CD8-positive, alpha-beta memory T cell (primary cell): ENCODE measurements around the gene KCNN3. TPM values are rescaled to one million over a fixed set of nuclear protein-coding genes. Genes with fewer than 3 reads are reported as not detected.

ENCODE experiments used
- CTCF ChIA-PET: fragments of 350-600 bp; sonication (Branson Sonifier 250); formaldehyde crosslinking; loops from one replicate; lab custom pipeline; 2021; ENCODE audit warnings: antibody characterized with exemption; lab: Charles Lee
- POLR2A ChIA-PET: fragments of 350-600 bp; sonication (Branson Sonifier 250); formaldehyde crosslinking; loops from one replicate; lab custom pipeline; 2021; ENCODE audit warnings: antibody characterized with exemption; lab: Charles Lee
- DNase-seq, 5 donors: peaks; one replicate each; pipeline versions ENCODE4 v3.0.0 to v3.0.0-alpha.2; 2020 to 2022; ENCODE audit warnings: mixed read lengths in 1 of 5
- H3K27ac ChIP-seq: one replicate; pipeline ENCODE4 v1.7.0; 2013; ENCODE audit warnings: low read depth, mild to moderate bottlenecking, low read length, moderate library complexity
- H3K27me3 ChIP-seq: 2 replicates; pipeline ENCODE4 v1.7.0; 2013; ENCODE audit warnings: low read length, mild to moderate bottlenecking; ENCODE audit not compliant: insufficient read depth, poor library complexity, severe bottlenecking
- H3K36me3 ChIP-seq: 2 replicates; pipeline ENCODE4 v1.7.0; 2013; ENCODE audit warnings: mild to moderate bottlenecking, low read length, moderate library complexity; ENCODE audit not compliant: insufficient read depth
- H3K4me1 ChIP-seq: 2 replicates; pipeline ENCODE4 v1.7.0; 2013; ENCODE audit warnings: mild to moderate bottlenecking, low read length, moderate library complexity; ENCODE audit not compliant: insufficient read depth
- H3K4me3 ChIP-seq: 2 replicates; pipeline ENCODE4 v1.7.0; 2013; ENCODE audit warnings: mild to moderate bottlenecking, low read length
- H3K9me3 ChIP-seq: 2 replicates; pipeline ENCODE4 v1.7.0; 2013; ENCODE audit warnings: mild to moderate bottlenecking, low read length
- H3K27ac Mint-ChIP-seq, 8 donors: one replicate each; pipeline ENCODE4 v1.8.0; 2020 to 2021; ENCODE audit warnings: mixed read lengths in 8 of 8, mild to moderate bottlenecking in 6 of 8, inconsistent platforms in 3 of 8, moderate library complexity in 3 of 8
- H3K27me3 Mint-ChIP-seq, 2 donors: one replicate each; pipeline ENCODE4 v1.8.0; 2020 to 2021; ENCODE audit warnings: mixed read lengths in 2 of 2, mild to moderate bottlenecking in 1 of 2, moderate library complexity in 1 of 2
- H3K36me3 Mint-ChIP-seq, 3 donors: one replicate each; pipeline ENCODE4 v1.8.0; 2020 to 2021; ENCODE audit warnings: mixed read lengths in 3 of 3, inconsistent platforms in 1 of 3, mild to moderate bottlenecking in 1 of 3
- H3K4me1 Mint-ChIP-seq, 3 donors: one replicate each; pipeline ENCODE4 v1.8.0; 2020 to 2021; ENCODE audit warnings: mixed read lengths in 3 of 3, inconsistent platforms in 1 of 3, mild to moderate bottlenecking in 1 of 3
- H3K4me3 Mint-ChIP-seq, 7 donors: one replicate each; pipeline ENCODE4 v1.8.0; 2020 to 2021; ENCODE audit warnings: mixed read lengths in 7 of 7, mild to moderate bottlenecking in 6 of 7, moderate library complexity in 4 of 7, inconsistent platforms in 2 of 7
- H3K9me3 Mint-ChIP-seq, 5 donors: one replicate each; pipeline ENCODE4 v1.8.0; 2020 to 2022; ENCODE audit warnings: mixed read lengths in 5 of 5, mild to moderate bottlenecking in 3 of 5, moderate library complexity in 2 of 5, inconsistent platforms in 1 of 5
- polyA plus RNA-seq: library from polyadenylated mRNA; unstranded; fragments of 300-500 nt; fragmentation: Illumina TruSeq; gene quantifications from one replicate; pipeline ENCODE4 v1.2.3, GENCODE V29; 2021
- total RNA-seq, 2 experiments: library from RNA; stranded (reverse); gene quantifications; one replicate each; pipeline ENCODE4 v1.2.3, GENCODE V29; 2021

Gene KCNN3
- total and polyA plus RNA-seq, 3 experiments from 2014 or later = 0.18 to 0.22 TPM; not detected in 1

DNA sequence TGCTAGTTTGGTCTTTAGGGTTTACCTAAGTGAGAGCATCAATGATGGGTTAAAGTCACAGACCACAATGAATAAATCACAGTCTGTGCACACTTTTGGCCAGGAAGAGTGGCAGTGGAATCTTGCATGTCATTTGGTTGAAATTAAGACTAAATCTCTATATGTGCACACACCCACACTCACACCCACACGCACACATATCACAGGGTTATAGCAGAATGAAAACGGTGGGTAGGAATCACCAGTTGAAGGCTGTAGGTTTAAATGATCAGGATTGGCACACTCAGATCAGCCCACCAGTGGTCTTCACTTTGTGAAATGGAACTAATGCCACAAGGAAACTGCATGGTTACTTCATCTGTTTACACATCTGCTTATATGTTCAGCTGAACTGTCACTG lies 164.5 kb downstream of the KCNN3 start:
- H3K4me1 ChIP-seq = no peaks in the 10 kb centered on the region
- Mint-ChIP-seq H3K9me3 (no peaks in the 10 kb centered on the region), H3K36me3 (no peaks in the 10 kb centered on the region), H3K27ac (no peak overlapping the region), H3K4me1 (no peaks in the 10 kb centered on the region), H3K4me3 (no peak overlapping the region), H3K27me3 (peaks cover 6 to 25% of the 10 kb centered on the region in 2 donors)
- H3K36me3 ChIP-seq = no peaks in the 10 kb centered on the region
- no peak overlapping the region for H3K4me3 ChIP-seq
- H3K27me3 ChIP-seq = no peaks in the 10 kb centered on the region
- CTCF ChIA-PET = no interaction called here
- POLR2A ChIA-PET = no interaction called here
- H3K27ac ChIP-seq = no peak overlapping the region
- no peak for DNase-seq
- H3K9me3 ChIP-seq = no peaks in the 10 kb centered on the region

DNA sequence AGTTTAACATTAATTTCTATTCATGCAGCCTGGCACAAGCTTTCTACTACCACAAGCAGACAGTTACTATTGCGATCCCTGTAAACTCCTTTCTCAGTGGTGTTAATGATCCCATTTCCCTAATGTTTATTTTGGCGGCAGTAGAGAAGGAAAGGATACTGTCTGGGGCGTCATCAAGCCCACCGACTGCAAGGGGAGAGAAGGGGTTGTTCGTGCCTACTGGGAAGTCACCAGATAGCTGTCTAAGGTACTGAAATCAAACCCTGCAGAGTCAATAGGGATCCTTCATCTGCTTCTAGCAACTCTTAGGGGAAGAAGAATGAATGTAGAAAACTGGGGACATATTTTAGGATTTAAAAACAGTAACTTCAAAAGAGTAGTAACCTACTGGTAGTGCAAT lies 166.9 kb downstream of the KCNN3 start:
- Mint-ChIP-seq H3K27me3 (peaks cover 2 to 25% of the 10 kb centered on the region in 2 donors), H3K4me1 (no peaks in the 10 kb centered on the region), H3K9me3 (no peaks in the 10 kb centered on the region), H3K36me3 (no peaks in the 10 kb centered on the region), H3K27ac (no peak overlapping the region), H3K4me3 (no peak overlapping the region)
- no peaks in the 10 kb centered on the region for H3K36me3 ChIP-seq
- DNase-seq = no peak
- no peak overlapping the region for H3K4me3 ChIP-seq
- POLR2A ChIA-PET = no interaction called here
- H3K27ac ChIP-seq = no peak overlapping the region
- H3K9me3 ChIP-seq = no peaks in the 10 kb centered on the region
- H3K27me3 ChIP-seq = no peaks in the 10 kb centered on the region
- no peaks in the 10 kb centered on the region for H3K4me1 ChIP-seq
- CTCF ChIA-PET = no interaction called here

DNA sequence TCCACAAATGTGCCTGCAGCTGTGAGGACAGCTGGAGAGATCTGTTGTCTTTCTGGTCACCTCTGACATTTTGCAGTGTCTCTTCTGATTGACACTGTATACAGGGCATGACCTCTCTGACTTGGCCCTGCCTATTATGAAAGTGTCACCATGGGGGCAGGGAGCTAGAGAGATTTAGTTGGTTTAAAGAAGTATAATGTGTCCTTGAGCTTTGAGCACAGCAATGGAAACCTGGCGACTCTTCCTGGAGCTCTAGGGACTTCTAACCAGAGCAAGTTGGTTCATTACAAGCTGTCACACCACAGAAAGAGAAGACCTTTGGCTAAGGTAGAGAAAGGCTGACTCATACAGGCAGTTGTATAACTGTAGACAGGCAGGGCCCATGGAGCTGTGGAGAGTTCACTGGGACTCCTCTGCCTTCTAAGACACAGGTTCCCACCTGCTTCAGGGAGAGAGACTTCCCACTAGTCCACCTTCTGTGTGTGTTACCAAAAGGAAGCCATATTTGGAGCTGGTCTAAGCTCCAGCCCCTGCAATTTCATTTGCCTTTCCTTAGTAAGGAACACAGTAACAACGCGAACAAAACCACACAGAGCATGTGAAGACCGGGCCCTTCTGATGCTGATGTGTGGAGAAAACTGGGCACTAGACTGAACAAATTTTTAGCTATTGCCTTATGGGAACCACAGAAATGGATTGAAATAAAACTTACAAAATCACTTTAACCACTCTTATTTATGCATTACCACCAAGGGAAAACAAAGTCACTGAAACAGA lies 171.6 kb downstream of the KCNN3 start:
- no peaks in the 10 kb centered on the region for H3K36me3 Mint-ChIP-seq
- Histone ChIP-seq H3K4me3 (no peak overlapping the region), H3K9me3 (no peaks in the 10 kb centered on the region), H3K4me1 (no peaks in the 10 kb centered on the region), H3K27me3 (no peaks in the 10 kb centered on the region), H3K36me3 (no peaks in the 10 kb centered on the region), H3K27ac (no peak overlapping the region)
- POLR2A ChIA-PET = no interaction called here
- no peak overlapping the region for H3K27ac Mint-ChIP-seq
- peaks cover 12 to 37% of the 10 kb centered on the region in 2 donors for H3K27me3 Mint-ChIP-seq
- DNase-seq = no peak
- no peaks in the 10 kb centered on the region for H3K9me3 Mint-ChIP-seq
- CTCF ChIA-PET = no interaction called here
- no peak overlapping the region for H3K4me3 Mint-ChIP-seq
- H3K4me1 Mint-ChIP-seq = no peaks in the 10 kb centered on the region

DNA sequence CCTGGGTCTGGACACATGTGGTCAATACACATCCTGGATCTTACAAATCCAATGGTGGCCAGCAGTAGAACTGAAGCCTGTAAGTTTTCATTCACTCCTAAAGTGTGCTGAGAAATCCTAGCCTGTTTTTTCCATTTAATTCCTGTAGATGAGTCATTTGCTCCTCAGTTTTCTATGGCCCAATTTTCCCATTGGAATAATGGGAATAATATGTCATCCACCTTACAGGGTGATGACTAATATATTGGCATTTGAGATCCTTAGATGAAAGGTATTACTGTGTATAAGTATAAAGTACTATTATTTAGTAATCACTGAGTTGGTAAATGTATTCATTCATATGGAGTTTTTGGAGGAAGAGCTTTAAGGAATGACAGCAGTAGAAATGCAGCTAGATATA lies 172.4 kb downstream of the KCNN3 start:
- H3K36me3 ChIP-seq = no peaks in the 10 kb centered on the region
- Mint-ChIP-seq H3K4me1 (no peaks in the 10 kb centered on the region), H3K4me3 (no peak overlapping the region), H3K36me3 (no peaks in the 10 kb centered on the region), H3K9me3 (no peaks in the 10 kb centered on the region), H3K27ac (no peak overlapping the region), H3K27me3 (peaks cover 13 to 41% of the 10 kb centered on the region in 2 donors)
- CTCF ChIA-PET = no interaction called here
- POLR2A ChIA-PET = no interaction called here
- no peaks in the 10 kb centered on the region for H3K4me1 ChIP-seq
- no peak for DNase-seq
- no peak overlapping the region for H3K4me3 ChIP-seq
- H3K27me3 ChIP-seq = no peaks in the 10 kb centered on the region
- H3K27ac ChIP-seq = no peak overlapping the region
- H3K9me3 ChIP-seq = no peaks in the 10 kb centered on the region

DNA sequence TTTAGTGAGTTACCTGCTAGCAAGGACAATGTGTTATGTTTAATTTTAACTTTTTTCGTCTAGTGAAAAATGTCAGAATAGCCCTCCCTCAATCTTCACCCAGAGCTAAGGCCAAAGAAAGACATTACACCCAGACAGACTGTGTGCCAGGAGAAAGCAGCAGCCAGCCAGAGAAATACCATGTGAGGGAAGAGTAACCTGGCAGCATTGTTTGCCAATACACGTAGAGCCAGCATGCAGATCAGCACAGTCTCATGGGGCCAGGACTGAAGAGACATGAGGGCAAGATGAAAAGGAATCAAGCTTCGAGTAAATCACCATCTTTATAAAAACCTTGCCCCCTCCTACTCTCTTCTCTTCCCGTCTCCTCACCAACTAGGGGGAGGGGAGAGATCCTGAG lies 173.6 kb downstream of the KCNN3 start:
- Histone ChIP-seq H3K9me3 (no peaks in the 10 kb centered on the region), H3K27me3 (no peaks in the 10 kb centered on the region), H3K4me3 (no peak overlapping the region), H3K36me3 (no peaks in the 10 kb centered on the region), H3K27ac (no peak overlapping the region), H3K4me1 (no peaks in the 10 kb centered on the region)
- peak overlapping the region in 1 of 8 donors; percentile 31 for H3K27ac Mint-ChIP-seq
- ChIA-PET POLR2A (no interaction called here), CTCF (no interaction called here)
- no peak for DNase-seq
- no peak overlapping the region for H3K4me3 Mint-ChIP-seq
- H3K9me3 Mint-ChIP-seq = no peaks in the 10 kb centered on the region
- H3K27me3 Mint-ChIP-seq = peaks cover 12 to 42% of the 10 kb centered on the region in 2 donors
- H3K4me1 Mint-ChIP-seq = no peaks in the 10 kb centered on the region
- no peaks in the 10 kb centered on the region for H3K36me3 Mint-ChIP-seq

DNA sequence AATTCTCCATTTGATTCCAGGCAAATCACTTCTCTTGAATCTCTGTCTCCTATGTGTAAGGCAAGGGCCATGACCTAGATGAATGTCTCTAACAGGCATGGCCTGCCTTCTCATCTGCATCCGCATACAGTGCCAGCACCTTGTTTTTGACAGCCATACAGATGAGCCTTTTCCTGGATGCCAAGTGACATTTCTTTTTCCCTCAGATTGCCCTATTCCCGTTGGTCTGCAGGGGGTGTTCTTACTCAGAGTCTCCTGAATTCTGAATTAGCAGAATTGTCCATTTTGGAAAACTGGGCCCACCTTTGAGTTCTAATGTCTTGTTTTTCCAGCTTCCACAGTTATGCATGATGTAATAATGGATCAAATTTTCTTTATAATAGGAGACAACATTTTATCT lies 174.1 kb downstream of the KCNN3 start:
- no peaks in the 10 kb centered on the region for H3K36me3 ChIP-seq
- no peak overlapping the region for H3K4me3 ChIP-seq
- ChIA-PET POLR2A (no interaction called here), CTCF (no interaction called here)
- H3K27me3 ChIP-seq = no peaks in the 10 kb centered on the region
- Mint-ChIP-seq H3K9me3 (no peaks in the 10 kb centered on the region), H3K27ac (no peak overlapping the region), H3K36me3 (no peaks in the 10 kb centered on the region), H3K4me3 (no peak overlapping the region), H3K4me1 (no peaks in the 10 kb centered on the region), H3K27me3 (peaks cover 12 to 42% of the 10 kb centered on the region in 2 donors)
- no peak for DNase-seq
- H3K9me3 ChIP-seq = no peaks in the 10 kb centered on the region
- no peaks in the 10 kb centered on the region for H3K4me1 ChIP-seq
- no peak overlapping the region for H3K27ac ChIP-seq

DNA sequence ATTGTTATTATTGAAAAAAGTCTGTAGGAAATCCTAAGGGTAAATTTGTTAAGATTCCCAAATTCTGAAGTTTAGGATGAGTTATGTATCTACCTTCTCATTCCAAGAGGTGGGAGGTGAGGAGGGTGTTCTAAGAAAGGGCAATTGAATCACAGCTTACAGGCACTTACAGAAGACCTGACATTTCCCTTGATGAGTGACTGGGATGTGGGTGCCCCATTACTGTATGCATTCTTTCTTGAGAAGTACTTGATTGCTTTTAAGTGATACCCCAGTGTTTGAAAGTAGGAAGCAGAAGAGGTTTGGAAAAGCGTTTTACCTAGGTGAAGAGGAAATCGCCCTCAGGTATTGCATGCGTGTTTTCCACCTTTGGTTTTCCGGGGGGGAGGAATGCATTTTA lies 175.1 kb downstream of the KCNN3 start:
- Histone ChIP-seq H3K4me1 (no peaks in the 10 kb centered on the region), H3K27ac (no peak overlapping the region), H3K36me3 (no peaks in the 10 kb centered on the region), H3K9me3 (no peaks in the 10 kb centered on the region), H3K4me3 (no peak overlapping the region), H3K27me3 (no peaks in the 10 kb centered on the region)
- ChIA-PET POLR2A (no interaction called here), CTCF (no interaction called here)
- DNase-seq = no peak
- no peaks in the 10 kb centered on the region for H3K9me3 Mint-ChIP-seq
- no peak overlapping the region for H3K4me3 Mint-ChIP-seq
- no peaks in the 10 kb centered on the region for H3K36me3 Mint-ChIP-seq
- no peaks in the 10 kb centered on the region for H3K4me1 Mint-ChIP-seq
- peaks cover 12 to 42% of the 10 kb centered on the region in 2 donors for H3K27me3 Mint-ChIP-seq
- H3K27ac Mint-ChIP-seq = no peak overlapping the region

DNA sequence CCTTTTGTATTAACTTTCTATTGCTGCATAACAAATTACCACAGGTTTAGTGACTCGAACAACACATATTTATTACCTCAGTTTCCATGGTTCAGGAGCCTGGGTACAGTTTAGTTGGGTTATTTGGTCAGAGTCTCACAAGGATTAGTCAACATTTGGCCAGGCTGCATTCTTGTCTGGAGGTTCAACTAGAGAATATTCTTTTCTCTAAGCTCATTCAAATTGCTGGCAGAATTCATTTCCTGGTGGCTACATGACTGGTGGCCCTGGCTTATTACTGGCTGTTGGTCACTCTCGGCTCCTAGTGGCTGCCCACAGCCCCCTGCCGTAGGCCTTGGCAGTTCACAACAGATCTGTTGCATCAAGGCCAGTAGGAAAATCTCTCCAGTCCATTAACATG lies 181.0 kb downstream of the KCNN3 start:
- Mint-ChIP-seq H3K4me3 (no peak overlapping the region), H3K27ac (no peak overlapping the region), H3K27me3 (peaks cover 6 to 16% of the 10 kb centered on the region in 2 donors), H3K4me1 (no peaks in the 10 kb centered on the region), H3K9me3 (no peaks in the 10 kb centered on the region), H3K36me3 (no peaks in the 10 kb centered on the region)
- Histone ChIP-seq H3K4me3 (no peak overlapping the region), H3K36me3 (no peaks in the 10 kb centered on the region), H3K27me3 (no peaks in the 10 kb centered on the region), H3K4me1 (no peaks in the 10 kb centered on the region), H3K9me3 (no peaks in the 10 kb centered on the region), H3K27ac (no peak overlapping the region)
- CTCF ChIA-PET = no interaction called here
- no peak for DNase-seq
- POLR2A ChIA-PET = no interaction called here
